Eye (tissue), 1 donor: ENCODE results near the gene NRXN3.

Source experiments
- DNase-seq: peaks from one replicate; pipeline ENCODE4 v3.0.0-alpha.2; 2015

Gene NRXN3

GRCh38 chr14:78752518-78753188 is 582.5 kb downstream of the NRXN3 start:
- DNase-seq: peak; percentile 10

- DNase-seq: no peak
Observed at GRCh38 chr14:78754059-78754458, 583.9 kb downstream of the NRXN3 start.

GRCh38 chr14:78758333-78758732 is 588.2 kb downstream of the NRXN3 start:
- peak; percentile 83 for DNase-seq

DNA sequence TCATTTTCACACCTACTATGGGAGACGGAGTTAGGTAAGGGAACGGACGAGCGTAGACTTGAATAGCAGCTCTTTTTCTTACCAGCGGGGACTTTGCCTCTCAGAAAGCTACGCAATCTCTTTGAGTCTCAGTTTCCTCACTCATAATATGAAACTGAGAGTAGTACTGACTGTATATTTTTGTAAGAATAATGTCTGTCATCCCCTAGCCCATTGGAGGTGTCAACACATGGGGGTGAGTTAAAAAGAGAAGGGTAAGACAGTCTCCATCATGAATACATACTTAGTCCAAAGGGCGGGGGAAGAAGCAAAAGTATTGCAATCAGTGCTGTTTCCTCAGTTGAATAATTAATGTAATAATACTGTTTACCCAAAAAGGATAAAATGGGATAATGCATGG is 592.2 kb downstream of the NRXN3 start:
- no peak for DNase-seq

DNA sequence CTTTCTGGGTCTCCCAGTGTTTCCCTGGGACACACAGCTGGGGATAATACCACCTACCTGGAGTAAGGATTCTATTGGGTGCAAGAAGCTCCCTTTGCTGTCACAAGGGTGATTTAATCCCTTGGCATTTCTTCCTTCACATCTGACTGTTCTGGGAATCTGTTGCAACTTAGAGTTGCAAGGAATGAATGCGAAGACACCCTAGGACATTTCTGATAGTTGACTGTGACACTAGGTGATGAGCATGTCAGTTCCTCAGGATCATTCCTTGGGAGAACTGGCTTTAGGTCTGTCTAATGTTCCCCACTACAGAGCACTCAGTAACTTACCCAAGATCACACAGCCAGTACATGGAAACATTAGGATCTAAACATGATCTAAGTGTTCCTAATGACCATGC is 593.6 kb downstream of the NRXN3 start:
- DNase-seq: no peak

- DNase-seq: no peak
Observed at GRCh38 chr14:78764240-78764639, 594.1 kb downstream of the NRXN3 start.

DNA sequence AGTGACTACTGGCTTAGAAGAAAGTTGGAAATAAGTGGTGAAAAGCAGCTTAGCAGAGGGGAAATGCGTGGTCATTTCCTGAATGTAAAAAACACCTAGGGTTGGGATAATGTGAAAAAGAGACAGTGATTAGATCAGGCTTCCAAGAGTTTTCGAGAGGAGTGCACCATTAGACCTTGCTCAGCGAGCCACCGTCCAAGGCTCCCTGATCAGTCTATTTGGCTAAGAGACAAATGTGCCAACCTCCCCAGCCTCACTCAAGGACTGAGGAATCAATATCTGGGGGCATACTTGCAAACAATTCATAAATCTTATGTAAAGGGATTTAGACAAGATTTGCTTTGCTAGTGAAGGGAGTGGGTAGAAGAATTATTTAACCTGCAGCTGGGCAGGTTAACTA is 594.5 kb downstream of the NRXN3 start:
- DNase-seq: no peak

- no peak for DNase-seq
Observed at GRCh38 chr14:78767436-78767835, 597.3 kb downstream of the NRXN3 start.

DNA sequence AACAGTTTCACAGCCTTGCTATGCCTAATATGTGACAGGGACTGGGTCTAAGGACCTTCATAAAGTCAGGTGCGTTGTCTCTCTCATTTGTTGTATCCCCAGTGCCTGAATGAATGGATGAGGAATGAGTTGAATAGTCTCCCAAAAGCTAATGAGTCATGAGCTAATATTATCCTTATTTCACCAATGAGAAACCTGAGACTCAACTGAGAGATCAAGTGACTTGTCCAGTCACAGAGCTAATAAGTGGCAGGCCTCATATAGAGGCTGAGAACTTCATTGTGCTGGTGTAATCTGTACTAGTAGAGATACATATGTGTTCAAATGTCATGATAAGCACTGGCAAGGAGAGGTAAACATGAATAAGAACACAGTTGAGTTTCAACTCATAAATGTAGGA is 612.4 kb downstream of the NRXN3 start:
- no peak for DNase-seq

DNA sequence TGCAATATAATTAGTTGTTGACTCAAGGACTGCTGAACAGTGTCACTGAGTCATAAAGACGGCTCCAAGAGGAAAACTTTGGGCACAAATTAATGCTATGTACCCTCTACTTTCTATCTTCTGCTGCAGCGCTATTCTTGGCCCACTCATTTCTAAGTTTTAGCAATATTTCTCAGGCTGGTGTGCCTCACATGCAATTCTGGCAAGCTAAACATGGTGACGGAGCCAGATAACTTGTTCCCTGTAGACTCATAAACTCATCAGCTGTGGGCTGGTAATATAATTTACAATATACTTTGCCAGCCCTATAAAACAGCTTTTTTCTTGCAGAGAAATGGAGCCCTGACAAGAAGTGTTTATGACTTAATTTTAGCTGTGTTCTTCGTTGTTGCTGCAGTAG is 615.1 kb downstream of the NRXN3 start:
- DNase-seq: no peak

DNA sequence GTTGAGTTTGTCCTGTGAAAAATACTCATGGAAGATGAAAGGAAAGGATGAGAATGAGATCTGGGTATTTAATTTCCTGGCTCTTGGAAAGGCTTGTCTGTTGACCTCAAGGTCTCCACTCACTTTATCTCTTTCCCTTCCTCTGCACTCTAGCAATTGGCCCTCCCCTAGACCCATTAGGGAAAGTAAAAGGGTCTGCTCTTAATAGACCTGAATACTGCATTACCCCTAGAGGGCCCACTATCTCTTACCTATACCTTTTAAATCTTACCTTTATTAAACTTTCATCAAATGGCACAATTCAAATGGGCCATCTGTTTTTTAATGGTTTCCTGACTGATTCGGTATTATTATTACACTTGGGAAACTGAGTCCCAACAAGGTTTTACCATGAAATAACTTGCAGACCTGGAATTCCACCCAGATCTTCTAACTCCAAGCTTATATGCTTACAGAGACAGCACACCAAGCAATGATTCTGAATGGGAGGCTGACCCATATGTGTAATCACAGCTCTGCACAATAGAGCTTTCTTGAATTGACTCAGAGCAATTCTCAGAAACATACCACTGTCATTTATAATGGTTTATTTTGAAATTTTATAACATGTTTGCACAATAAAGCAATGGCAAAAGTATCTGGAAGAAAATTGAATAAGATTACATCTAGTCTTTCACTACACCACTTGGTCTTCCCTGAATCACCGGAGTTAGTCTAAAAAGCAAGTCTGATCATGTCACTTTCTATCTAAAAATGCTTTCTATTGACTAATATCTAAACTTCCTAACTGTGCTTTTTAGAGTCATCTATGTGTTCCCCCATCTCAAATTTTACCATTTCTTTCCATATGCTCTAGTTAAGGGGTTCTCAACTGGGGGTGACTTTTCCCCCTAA is 618.5 kb downstream of the NRXN3 start:
- DNase-seq: no peak

DNA sequence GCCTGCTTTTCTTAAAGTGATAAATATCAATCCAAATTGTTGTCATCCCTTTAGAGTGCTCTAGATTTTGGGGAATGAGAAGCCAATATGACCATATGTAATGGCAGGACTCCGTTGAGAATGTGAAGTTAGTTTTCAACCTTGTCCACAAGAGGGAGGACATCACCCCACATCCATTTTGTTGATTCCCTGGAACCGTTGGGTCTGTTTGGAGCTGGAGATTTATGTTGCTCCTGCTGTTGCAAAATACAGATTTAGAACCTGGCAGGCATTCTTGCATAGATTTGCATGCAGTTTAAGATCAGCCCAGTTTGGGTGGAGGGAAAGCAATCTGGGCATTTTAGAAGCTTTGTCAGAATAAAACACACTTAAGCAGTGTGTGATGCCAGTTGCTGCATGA is 620.1 kb downstream of the NRXN3 start:
- DNase-seq: peak; percentile 5

GRCh38 chr14:78798757-78799156 is 628.6 kb downstream of the NRXN3 start:
- DNase-seq: no peak

DNA sequence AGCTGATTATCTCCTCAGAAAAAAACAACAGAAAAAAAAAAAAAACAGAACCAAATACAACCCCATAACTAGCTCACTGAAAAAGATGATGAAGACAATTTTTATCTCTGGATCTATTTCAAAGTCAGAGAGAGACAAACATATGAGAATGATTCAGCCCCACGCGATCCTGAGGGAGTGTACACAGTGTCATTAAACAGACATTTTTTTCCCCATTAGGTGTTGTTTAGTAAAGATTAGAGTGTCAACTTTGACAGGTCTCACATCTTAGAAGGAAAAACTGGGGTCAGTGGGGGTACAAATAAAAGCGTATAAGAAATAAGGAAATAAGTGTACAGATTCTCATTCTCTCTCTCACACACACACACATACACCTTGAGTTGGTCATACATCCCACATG is 635.4 kb downstream of the NRXN3 start:
- DNase-seq: no peak

DNA sequence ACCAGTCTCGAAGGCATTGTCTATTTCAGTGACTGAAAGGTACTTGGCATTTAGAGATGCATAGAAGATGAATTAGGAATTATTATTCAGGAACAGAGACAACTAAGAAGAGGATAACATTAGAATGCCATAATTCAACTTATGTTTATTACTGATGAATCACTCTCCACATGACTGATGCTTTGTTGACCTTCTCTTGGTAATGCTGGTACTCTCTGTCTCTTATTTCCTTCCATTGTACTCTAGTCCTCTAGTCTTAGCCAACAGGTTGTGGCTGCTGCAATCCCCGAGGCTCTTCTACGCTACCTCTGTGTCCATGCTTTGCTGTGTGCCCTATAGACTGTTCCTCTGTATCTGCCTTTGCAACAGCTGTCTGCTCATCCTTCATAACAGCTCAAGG is 652.9 kb downstream of the NRXN3 start:
- DNase-seq: no peak

DNA sequence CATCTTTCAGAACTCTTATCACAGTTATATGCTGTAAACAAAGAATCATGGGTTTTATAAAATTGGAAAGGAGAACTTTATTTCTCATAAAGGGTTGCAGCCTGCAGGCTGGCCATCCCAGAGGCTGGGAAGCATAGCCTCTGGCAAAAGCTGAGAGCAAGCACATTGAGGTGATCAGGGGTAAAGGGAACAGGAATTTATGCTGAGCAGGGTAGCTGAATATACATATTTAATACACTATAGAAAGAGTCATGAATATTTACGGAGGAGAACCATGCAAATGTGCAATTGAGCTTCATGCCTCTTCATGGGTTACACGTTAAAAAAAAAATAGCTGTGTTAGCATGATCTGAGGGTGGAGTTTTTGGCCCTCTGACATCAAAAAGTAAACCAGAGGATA is 653.3 kb downstream of the NRXN3 start:
- no peak for DNase-seq

GRCh38 chr14:78829274-78829673 is 659.1 kb downstream of the NRXN3 start:
- DNase-seq: no peak

- DNase-seq: peak; percentile 50
Observed at GRCh38 chr14:78834766-78835451, 664.7 kb downstream of the NRXN3 start.

DNA sequence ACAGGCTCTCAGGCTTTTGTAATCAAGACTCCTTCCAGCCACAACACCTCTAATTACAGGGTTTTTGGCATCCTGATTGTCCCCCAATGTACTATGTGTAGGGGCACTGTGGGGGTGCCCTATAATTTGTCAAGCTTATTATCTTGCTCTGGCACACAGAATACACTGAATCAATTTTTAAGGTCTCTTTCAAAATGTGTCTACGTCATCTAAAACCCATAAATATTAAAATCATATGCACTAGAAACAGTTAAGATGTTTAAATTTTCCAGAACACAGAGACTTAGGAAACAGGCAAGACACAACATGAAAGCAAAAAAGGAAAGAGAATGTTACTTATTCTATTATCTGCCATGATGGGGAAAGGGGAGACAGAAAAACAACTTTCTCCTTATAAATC is 665.7 kb downstream of the NRXN3 start:
- DNase-seq: no peak

GRCh38 chr14:78836777-78837176 is 666.6 kb downstream of the NRXN3 start:
- DNase-seq: peak; percentile 85

- no peak for DNase-seq
Observed at GRCh38 chr14:78838959-78839358, 668.8 kb downstream of the NRXN3 start.

DNA sequence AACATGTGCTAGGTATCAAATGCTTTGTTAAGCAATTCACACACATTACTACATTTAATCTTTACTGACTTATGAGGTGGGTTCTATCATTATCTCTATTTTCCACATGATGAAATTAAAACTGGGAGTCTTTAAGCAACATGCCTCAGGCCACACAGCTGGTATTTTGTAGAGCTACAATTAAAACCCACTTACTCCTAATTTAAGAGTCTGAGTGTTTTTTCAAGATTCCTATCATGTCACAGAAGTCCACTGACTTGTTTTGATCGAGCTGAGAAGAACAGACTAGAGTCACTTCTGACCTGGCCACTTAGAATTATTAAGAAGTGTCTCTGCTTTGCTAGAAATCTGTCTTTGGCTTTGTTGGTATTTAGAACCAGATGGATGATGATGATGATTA is 670.7 kb downstream of the NRXN3 start:
- DNase-seq: no peak

GRCh38 chr14:78847801-78848200 is 677.6 kb downstream of the NRXN3 start:
- DNase-seq: no peak
